ENCODE results near the gene BAZ1A.

BAZ1A gene

DNA sequence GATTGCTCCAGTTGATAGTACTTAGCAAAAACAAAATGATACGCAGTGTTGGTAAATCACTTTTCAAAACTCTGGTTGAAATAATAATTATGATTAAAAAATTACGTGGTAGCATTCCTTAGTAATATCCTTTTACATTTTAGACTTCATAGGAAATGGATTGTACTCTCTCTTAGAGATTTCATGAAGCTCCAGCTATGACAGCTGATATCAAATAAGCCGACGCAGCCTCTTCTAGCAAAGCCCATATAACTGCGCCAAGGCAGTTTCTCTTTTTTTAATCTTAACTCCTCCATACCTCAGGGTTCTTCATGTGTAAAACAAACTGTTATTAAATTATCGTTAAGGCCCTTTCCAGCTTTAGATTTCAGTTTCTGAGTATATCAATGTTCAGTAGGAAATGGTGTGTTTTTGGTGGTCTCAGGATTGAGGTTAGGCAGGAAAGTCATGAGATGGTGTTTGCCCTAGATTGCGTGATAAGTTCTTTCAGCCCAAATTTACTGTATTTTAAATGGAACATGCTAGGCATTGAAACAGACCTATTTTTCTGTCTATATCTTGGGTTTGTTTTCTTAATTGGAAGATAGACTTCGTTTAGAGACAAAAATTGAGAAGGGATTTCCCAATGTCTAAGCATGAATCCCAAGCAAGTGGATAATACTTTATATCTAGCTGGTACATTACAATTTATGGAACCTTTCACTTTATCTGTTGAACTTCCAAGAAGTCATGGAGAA lies 159.9 kb downstream of the BAZ1A start:
- no peak for DNase-seq

DNA sequence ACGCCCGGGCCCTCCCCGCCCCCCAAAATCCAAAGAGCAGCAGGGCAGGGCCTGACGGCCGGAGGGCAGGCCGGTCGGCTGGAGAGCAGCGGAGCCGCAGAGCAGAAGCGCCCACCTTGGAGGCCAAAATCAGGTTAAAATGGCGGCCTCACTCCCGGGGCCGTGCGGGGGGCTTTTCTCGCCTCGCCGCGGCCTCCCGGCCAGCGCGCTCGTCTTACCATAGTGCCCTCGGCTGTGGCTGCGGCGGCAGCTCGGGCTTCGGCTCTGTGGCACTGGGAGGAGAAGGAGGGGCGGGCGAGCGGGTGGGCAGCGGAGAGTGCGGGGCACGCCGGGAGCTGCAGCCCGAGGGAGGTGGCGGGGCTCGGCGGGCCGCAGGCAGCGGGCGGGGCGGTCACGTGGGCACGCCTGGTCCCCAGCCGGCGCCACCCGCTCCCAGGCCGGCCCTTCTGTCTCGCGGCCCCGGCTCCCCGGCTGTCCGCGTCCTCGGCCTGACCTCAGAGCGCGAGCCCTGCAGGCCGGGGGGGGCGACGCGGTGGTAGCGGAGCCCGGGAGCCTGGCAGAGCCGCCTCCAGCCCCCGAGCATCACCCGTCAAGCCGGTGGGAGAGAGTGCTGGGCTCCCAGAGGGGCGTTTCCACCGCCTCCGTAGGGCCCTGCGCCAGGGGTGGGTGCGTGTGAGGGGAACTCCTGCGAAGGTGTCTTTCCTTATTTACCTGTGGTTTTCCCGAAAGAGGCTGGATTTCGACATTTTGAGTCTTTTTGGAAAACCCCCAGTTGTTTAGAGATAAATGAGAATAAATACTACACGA lies 160.6 kb downstream of the BAZ1A start, which contains the start of gene CFL2:
CFL2 (minus strand) TSS at position 274 of the 807 bp plus-strand sequence; CDS start at position 221, 53 bp downstream.
- peak; percentile 71 to 89 (median 79) for DNase-seq

DNA sequence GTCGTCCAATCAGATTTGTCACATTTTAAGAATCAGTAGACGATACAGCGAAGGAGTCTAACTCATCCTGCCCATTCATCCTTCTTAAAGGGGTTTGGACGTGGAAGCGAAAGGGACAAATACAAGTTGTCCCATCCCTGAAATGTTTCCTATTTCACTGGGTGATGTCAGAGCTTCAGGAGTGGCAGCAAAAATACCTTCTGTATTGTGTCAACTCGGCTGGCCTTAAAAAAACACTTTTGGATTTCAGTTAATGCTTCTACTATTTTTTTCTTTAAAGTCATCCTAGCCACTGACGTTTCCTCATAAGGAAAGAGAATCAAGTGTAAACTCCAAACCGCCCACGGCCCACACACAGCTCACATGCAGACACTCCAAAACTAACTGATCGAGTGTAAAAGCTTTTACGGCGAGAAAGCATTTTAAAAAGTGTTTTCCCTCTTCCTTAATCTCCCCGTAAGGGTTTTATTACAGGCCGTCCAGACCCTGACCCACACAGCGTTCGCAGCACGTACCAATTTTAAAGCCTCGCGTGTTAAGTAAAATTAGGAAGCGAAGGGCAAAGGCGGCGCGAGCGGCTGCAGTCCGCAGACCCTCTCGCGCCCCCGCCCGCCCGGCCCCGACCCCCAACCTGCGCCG lies 161.4 kb downstream of the BAZ1A start:
- peak; percentile 82 to 85 (median 83) for DNase-seq

DNA sequence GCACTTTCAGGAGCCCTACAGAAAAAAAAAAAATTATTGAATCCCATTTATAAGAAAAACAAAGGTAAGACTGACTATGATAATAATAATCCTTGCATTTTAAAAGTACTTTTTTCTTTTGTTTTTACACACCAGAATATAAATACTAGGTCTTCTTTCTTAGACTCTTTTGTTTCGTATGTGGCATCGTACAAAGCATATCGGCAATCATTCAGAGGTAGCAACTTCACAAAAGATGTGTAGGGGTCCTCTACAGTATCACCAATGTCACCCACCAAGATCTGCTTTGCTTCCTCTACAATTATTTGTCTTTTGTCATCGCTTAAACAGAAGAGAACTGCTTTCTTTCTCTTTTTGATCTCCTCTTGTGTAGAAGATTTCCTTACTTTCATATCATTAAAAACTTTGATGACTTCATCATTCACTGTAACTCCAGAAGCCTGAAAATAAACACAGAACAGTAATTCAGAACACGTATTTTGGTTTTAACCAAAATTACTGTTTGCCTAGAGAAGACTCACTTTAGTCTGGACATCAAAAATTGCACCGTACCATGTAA lies 162.0 kb downstream of the BAZ1A start:
- DNase-seq, result peak in 1 of 3 donors; percentile 44

DNA sequence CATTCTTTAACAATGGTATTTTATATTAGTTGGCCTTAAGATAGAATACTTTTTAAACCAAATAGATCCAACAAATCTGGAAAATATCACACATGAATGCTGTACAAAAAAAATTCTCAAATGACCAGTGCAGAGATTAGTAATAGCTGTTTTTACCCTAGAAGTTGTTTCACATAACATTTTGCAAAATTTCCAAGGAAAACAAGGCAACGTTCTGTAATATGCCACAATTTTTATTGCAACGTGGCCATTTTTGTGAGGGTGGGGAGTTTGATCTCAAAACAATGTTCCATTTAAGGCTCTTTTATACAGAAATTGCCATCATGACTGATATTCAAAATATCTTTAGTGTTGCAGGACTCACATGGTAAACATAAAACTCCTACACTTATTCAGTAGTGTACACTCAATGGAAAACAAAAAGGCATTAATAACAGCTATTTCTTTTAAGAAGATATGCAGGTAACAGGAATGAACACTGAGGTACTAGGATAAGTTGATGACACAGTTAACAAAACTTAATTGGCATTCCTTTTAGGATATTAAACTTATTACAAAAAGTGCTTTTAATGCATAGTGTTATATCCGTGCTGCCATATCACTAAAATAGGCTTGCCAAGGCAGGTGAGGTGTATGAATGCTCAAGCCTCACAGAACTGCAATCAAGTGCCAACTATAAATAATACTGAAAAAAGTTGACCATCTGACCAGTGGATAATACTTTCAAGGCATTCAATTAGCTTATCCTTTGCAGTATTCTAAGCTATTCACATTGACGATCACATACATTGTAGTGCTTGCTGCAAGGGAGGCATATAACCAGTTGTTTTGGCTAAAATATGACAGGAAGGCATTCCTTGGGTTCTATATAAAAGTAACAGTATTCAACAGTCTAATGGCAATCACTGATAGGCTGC lies 163.1 kb downstream of the BAZ1A start:
- no peak for DNase-seq

DNA sequence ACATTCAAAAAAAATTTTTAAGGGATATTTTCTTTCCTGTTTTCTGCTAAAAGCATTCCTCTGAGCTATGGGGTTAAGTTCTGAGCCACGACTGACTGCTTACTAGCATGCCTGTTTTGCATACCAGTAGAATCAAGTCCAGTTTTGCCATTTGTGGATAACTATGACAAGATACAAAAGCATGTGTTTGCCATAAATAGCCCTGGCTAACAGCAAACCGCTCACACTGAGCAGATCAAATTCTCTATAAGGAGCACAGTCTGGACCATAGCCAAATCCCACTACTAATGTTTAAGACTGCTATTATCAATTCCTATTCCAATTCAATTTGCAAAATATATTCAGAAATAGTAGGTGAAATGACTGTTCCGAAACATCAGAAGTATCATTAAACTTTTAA lies 164.0 kb downstream of the BAZ1A start:
- no peak for DNase-seq

DNA sequence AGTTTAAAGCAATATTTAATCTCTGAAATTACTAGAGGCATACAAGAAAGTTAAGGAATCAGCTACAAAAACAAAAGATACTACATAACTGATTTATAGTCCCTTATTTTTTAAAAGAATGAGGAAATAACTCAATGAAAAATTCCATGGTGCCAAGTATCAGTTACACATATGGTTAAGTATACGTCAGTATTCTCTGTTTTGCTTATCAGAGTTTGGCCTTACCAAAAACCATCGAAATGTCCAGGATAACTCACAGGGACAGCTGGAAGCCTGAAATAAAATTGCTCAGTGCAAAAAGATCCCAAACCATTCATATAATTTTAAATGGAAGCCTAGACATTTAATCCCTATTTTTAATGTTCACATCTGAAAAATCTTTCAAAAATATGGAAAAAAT lies 164.4 kb downstream of the BAZ1A start:
- no peak for DNase-seq

DNA sequence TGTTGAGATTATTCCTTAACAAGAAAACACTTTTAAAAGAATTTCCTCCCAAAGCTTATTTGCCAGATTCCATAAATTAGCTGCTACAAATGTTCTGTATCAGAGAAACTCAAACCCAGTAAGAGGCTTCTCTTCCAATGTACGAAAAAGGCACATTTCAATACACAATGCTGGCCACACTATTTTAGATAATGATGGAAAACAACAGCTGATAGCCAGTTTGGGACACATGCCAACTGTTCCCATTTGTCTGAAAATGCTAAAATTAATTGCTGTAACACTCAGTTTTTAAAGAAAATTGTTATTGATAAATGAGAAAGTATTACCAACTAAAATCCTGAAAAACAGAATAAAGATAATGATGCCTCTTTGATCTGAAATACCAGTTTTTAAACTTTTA lies 165.2 kb downstream of the BAZ1A start:
- DNase-seq, result no peak

DNA sequence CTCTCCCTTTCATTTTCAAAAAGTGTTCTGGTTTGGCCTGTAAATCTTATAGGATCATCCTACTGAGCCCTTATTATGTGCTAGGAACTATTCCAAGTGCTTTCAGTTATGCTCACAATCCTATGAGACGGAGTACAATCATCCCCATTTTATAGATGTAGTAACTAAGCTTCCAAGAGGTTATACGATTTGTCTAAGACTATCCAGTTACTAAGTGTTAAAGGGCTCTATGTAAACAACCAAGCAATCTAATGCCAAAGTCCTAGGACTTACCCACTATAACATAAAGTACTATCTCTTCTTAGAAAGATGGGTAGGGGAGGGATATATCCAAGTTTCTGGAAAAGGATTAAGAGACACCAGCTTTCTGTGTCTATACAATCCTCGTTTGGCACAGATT lies 167.4 kb downstream of the BAZ1A start:
- DNase-seq, result no peak
